Thyroid gland (tissue), 4 donors: ENCODE results near the gene HOXB2.

Experiments used
- CTCF ChIP-seq, 6 experiments: fragments of 200-600 bp in 3 of 6; fragments of 450-650 bp in 3 of 6; sonication (generic) in 3 of 6; IDR thresholded peaks; one replicate each; pipeline ENCODE4 v1.5.1; 2016 to 2019; ENCODE audit warnings: antibody characterized with exemption in 6 of 6, mild to moderate bottlenecking in 2 of 6, inconsistent platforms in 1 of 6, moderate library complexity in 1 of 6
- POLR2A ChIP-seq, 2 donors: fragments of 450-650 bp; IDR thresholded peaks; one replicate each; pipeline ENCODE4 v1.6.1; 2017; ENCODE audit warnings: antibody characterized with exemption in 2 of 2, mild to moderate bottlenecking in 2 of 2, moderate library complexity in 1 of 2

- TF ChIP-seq CTCF (IDR thresholded peaks at IDR 0.05) (no peak), POLR2A (IDR thresholded peaks at IDR 0.05) (no peak)
These were observed 21.9 kb downstream of the HOXB2 start for GRCh38 chr17:48523010-48523409.
